Astrocyte of the cerebellum (primary cell): Measurements from ENCODE around the gene EVA1A.

Source experiments
- DNase-seq: peaks from one replicate; pipeline ENCODE4 v3.0.0-alpha.2; 2011; ENCODE audit warnings: low read depth
- H3K4me3 ChIP-seq: 2 replicates; pipeline ENCODE4 v1.5.1; 2011; ENCODE audit warnings: mild to moderate bottlenecking, low read depth, low read length, moderate library complexity
- CTCF ChIP-seq: IDR thresholded peaks from 2 replicates; pipeline ENCODE4 v1.5.1; 2012; ENCODE audit warnings: low read length, low read depth, moderate library complexity, mild to moderate bottlenecking; ENCODE audit errors: missing control alignments
- in situ Hi-C: cut with HindIII; loops from 2 replicates; pipeline ENCODE4 v1.10.0; 2017; ENCODE audit warnings: low sequenced_read_pairs

The EVA1A gene

GRCh38 chr2:75465317-75465984, 95.3 kb downstream of the EVA1A start:
- TF ChIP-seq CTCF, result peak; percentile 79
- H3K4me3 ChIP-seq, result no peak overlapping the region
- in situ Hi-C loops, result no loop called here
- peak; percentile 41 for DNase-seq

DNA sequence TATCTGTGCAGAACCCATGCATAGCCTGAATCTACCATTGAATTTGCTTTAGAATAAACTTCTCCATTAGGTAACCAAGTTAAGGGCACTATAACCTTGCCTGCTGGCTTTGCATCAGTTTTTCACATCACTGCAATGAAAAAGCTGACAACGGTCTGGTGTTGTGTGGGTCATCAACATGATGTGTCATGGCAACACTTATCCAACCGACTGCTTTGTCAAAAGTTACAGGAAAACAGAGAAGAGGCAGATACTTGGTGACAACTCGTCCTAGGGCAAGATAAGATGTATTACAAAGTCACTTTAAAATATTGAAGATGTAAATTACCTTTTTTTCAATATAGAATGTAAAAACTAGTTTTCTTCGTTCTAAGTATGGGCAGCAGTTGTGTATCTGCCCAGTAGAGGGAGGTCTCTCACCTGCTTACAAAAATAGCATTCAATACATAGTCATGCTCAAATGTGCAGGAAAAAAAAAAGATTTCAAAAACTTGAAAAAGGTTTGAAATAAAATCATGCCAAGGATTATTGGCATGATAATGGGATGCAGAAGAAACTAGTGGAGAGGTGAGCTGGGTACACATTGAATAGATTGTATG, 96.3 kb downstream of the EVA1A start:
- H3K4me3 ChIP-seq, result no peak overlapping the region
- DNase-seq, result peak; percentile 27
- peak; percentile 82 for TF ChIP-seq CTCF
- in situ Hi-C loops, result loop anchor here (5.0 kb wide), 1 partner anchor 153 kb away; no protein-coding TSS in a partner anchor

DNA sequence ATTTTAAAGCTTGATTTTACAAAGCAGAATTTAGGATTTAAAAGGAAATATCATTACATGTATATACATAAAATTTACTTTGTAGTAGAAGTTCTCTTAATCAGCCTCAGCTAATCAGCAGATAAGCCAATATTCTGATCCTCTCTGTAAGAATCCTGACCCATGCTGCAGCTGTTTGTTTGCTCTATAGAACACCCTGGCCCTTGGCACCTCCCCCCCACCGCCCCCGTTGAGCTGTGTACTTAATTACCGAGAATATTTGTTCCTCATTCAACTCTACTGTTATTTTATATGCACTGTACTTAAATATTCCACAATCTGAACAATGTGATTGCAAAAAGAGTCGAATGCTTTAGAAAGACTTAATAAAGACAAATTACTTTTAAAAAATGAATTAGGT, 98.0 kb downstream of the EVA1A start:
- no peak for TF ChIP-seq CTCF
- in situ Hi-C loops, result loop anchor here (5.0 kb wide), 1 partner anchor 155 kb away; no protein-coding TSS in a partner anchor
- DNase-seq, result no peak
- H3K4me3 ChIP-seq, result no peak overlapping the region

GRCh38 chr2:75462206-75462605, 98.5 kb downstream of the EVA1A start:
- H3K4me3 ChIP-seq, result no peak overlapping the region
- no peak for TF ChIP-seq CTCF
- no peak for DNase-seq
- in situ Hi-C loops, result loop anchor here (5.0 kb wide), 1 partner anchor 155 kb away; no protein-coding TSS in a partner anchor

GRCh38 chr2:75460630-75461029, 100.1 kb downstream of the EVA1A start:
- TF ChIP-seq CTCF, result no peak
- H3K4me3 ChIP-seq, result no peak overlapping the region
- no peak for DNase-seq
- in situ Hi-C loops, result loop anchor here (5.0 kb wide), 1 partner anchor 157 kb away; no protein-coding TSS in a partner anchor

DNA sequence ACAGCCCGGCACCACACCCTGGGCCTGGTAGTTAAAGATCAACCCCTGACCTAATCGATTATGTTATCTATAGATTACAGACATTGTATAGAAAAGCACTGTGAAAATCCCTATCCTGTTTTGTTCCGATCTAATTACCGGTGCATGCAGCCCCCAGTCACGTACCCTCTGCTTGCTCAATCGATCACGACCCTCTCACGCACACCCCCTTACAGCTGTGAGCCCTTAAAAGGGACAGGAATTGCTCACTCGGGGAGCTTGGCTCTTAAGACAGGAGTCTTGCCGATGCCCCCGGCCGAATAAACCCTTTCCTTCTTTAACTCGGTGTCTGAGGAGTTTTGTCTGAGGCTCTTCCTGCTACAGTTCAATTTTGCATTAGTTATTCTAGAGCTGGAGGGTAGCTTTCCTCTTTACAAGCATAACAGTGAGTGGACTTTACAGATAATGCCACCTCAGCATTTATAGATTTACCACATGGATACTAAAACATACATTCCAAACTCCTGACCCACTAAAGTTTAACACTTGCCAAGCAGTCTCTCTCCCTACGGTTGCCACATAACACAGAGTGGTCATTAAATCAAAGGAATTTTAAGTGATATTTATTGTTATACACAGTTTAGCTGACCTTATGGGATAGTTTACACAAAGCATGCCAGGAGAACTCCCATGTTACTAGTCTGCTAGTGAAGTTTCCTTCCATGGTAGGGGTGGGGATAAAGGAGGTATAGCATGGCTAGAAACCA, 101.0 kb downstream of the EVA1A start:
- TF ChIP-seq CTCF, result no peak
- peak; percentile 86 for DNase-seq
- H3K4me3 ChIP-seq, result no peak overlapping the region
- in situ Hi-C loops, result loop anchor here (5.0 kb wide), 1 partner anchor 158 kb away; no protein-coding TSS in a partner anchor
